Measurements from ENCODE around the gene SNRPB2. TPM values are rescaled to one million over a fixed set of nuclear protein-coding genes. Genes with fewer than 3 reads are reported as not detected.

SNRPB2 gene
- total and polyA plus RNA-seq, 9 of the 15 experiments (the other 6 are each of a cell fraction or from before 2014, with no cell fraction given): 40.0 to 131 (median 89.4) TPM

DNA sequence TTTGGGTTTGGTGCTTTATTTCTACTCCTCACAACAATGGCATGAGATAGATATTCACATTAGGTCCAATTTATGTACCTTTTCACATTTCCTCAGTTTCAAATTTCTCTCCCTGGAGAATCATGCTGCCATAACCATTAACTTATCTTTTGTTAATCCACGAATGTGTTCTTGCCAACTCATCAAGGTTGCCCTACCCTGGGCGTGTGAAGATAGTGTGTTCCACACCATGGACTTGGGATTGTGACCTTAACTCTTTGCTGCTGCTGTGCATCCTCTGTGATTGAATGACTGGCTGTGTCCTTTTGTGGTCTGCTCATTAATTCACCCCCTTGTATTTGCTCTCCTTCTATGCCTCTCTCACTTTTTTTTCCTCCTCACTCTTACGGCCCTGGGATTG lies 34.2 kb upstream of the SNRPB2 start:
- Histone ChIP-seq H3K79me2 (ENCODE audit: control insufficient read depth, insufficient read depth, low read length) (no peaks in the 10 kb centered on the region), H3K4me1 (replicated peaks in 1 of 2; ENCODE audit: control insufficient read depth in 2 of 2, insufficient read depth in 2 of 2, low read length in 2 of 2) (no peaks in the 10 kb centered on the region), H3K9ac (ENCODE audit: insufficient read depth in 1 of 2, low read depth in 2 of 2, low read length in 2 of 2) (no peak overlapping the region), H3K36me3 (ENCODE audit: control insufficient read depth, insufficient read depth, low read length) (no peaks in the 10 kb centered on the region), H4K20me1 (replicated peaks; ENCODE audit: control insufficient read depth, insufficient read depth, low read length) (no peaks in the 10 kb centered on the region), H3K4me3 (no peak overlapping the region), H3K27ac (ENCODE audit: extremely low read depth, low read depth, low read length) (no peak overlapping the region), H3K27me3 (ENCODE audit: control insufficient read depth in 2 of 2, insufficient read depth in 2 of 2, low read length in 2 of 2) (no peaks in the 10 kb centered on the region), H3K4me2 (ENCODE audit: insufficient read depth, low read length) (no peak overlapping the region), H3K9me1 (ENCODE audit: control insufficient read depth, insufficient read depth, low read length) (no peaks in the 10 kb centered on the region), H2AFZ (ENCODE audit: low read depth, low read length) (no peak overlapping the region), H3K9me3 (replicated peaks; ENCODE audit: control insufficient read depth, insufficient read depth, low read depth, low read length) (no peaks in the 10 kb centered on the region)
- DNase-seq (ENCODE audit: extremely low read depth in 1 of 4, low spot score in 3 of 4) (no peak), FAIRE-seq (no peak), ATAC-seq (no peak)
- intact Hi-C loops (cut with micrococcal nuclease): no loop called here
- ChIA-PET CTCF (ENCODE audit: low intra/inter-chr PET ratio) (no interaction called here), POLR2A (no interaction called here)
- TF ChIP-seq ZKSCAN1 (IDR thresholded peaks at IDR 0.05; ENCODE audit: low read depth, low read length): no peak
- TF ChIP-seq PTTG1 (tag; IDR thresholded peaks at IDR 0.05; ENCODE audit: low read depth): no peak
- no peak for TF ChIP-seq XRCC4 (IDR thresholded peaks at IDR 0.05; ENCODE audit: extremely low read depth, insufficient read depth, insufficient read length)
- no peak for TF ChIP-seq ZNF24 (IDR thresholded peaks at IDR 0.05)
- TF ChIP-seq ARHGAP35 (IDR thresholded peaks at IDR 0.05; ENCODE audit: partially characterized antibody): no peak
- TF ChIP-seq ETS2 (tag; IDR thresholded peaks at IDR 0.05; ENCODE audit: borderline replicate concordance, poor library complexity, severe bottlenecking): no peak
- TF ChIP-seq, protein P1, sequence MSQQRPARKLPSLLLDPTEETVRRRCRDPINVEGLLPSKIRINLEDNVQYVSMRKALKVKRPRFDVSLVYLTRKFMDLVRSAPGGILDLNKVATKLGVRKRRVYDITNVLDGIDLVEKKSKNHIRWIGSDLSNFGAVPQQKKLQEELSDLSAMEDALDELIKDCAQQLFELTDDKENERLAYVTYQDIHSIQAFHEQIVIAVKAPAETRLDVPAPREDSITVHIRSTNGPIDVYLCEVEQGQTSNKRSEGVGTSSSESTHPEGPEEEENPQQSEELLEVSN (IDR thresholded peaks at IDR 0.05; ENCODE audit: borderline replicate concordance in 1 of 2, extremely low read depth in 1 of 2, insufficient read depth in 1 of 2, insufficient read length in 1 of 2, low read depth in 1 of 2, low read length in 1 of 2, poor library complexity in 1 of 2, severe bottlenecking in 1 of 2): no peak
- TF ChIP-seq, protein P2, sequence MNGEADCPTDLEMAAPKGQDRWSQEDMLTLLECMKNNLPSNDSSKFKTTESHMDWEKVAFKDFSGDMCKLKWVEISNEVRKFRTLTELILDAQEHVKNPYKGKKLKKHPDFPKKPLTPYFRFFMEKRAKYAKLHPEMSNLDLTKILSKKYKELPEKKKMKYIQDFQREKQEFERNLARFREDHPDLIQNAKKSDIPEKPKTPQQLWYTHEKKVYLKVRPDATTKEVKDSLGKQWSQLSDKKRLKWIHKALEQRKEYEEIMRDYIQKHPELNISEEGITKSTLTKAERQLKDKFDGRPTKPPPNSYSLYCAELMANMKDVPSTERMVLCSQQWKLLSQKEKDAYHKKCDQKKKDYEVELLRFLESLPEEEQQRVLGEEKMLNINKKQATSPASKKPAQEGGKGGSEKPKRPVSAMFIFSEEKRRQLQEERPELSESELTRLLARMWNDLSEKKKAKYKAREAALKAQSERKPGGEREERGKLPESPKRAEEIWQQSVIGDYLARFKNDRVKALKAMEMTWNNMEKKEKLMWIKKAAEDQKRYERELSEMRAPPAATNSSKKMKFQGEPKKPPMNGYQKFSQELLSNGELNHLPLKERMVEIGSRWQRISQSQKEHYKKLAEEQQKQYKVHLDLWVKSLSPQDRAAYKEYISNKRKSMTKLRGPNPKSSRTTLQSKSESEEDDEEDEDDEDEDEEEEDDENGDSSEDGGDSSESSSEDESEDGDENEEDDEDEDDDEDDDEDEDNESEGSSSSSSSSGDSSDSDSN (IDR thresholded peaks at IDR 0.05; ENCODE audit: borderline replicate concordance in 1 of 2, low read depth in 2 of 2, low read length in 2 of 2): no peak
- no peak for TF ChIP-seq NFXL1 (CRISPR knock-in tag; IDR thresholded peaks at IDR 0.05)
- no peak for TF ChIP-seq CHD1 (IDR thresholded peaks at IDR 0.05; ENCODE audit: low read length)
- no peak for TF ChIP-seq NFIC (IDR thresholded peaks at IDR 0.05)
- TF ChIP-seq ZNF239 (CRISPR knock-in tag; IDR thresholded peaks at IDR 0.05): no peak
- TF ChIP-seq ZFP1 (CRISPR knock-in tag; IDR thresholded peaks at IDR 0.05): no peak
- TF ChIP-seq RNF2 (IDR thresholded peaks at IDR 0.05): no peak
- in situ Hi-C loops (cut with MboI): no loop called here
- 0% methylated on average over 3 of the region's 3 CpGs for WGBS (ENCODE audit: insufficient coverage, low coverage, missing lambda C conversion rate)
- BruUV-seq (replicated peaks): no TSS peak

All from K562 (cell line).